ENCODE data around the gene PRR22. TPM values are rescaled to one million over a fixed set of nuclear protein-coding genes. Genes with fewer than 3 reads are reported as not detected.

The PRR22 gene
- polyA plus RNA-seq, 4 donors: 5.1 to 9.7 (median 9.2) TPM

DNA sequence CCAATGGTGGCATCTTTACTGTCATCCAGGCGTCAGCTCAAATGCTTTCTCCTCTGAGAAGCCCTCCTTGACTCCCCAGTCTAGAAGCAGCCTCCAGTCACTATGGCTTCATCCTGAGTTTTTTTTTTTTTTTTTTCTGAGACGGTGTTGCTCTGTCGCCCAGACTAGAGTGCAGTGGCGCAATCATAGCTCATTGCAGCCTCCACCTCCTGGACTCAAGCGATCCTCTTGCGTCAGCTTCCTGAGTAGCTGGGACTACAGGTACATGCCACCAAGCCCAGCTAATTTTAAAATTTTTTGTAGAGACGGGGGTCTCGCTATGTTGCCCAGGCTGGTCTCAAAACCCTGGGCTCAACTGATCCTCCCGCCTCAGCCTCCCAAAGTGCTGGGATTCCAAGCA is 24.5 kb upstream of the PRR22 start:
- H3K4me3 ChIP-seq (ENCODE audit: low read depth in 1 of 3, low read length in 3 of 3): no peak overlapping the region
- FAIRE-seq (no peak), DNase-seq (no peak)
- peaks cover 0 to 15% (median 0%) of the 10 kb centered on the region in 3 donors for H3K4me1 ChIP-seq (ENCODE audit: control insufficient read depth in 3 of 3, insufficient read depth in 2 of 3, low read depth in 1 of 3, low read length in 2 of 3)
- H3K9me3 ChIP-seq (ENCODE audit: control insufficient read depth in 2 of 2, insufficient read depth in 1 of 2, low read depth in 1 of 2, low read length in 1 of 2): no peaks in the 10 kb centered on the region
- H3K27me3 ChIP-seq (ENCODE audit: control insufficient read depth in 3 of 3, insufficient read depth in 3 of 3, low read length in 3 of 3): peaks cover 0 to 16% (median 0%) of the 10 kb centered on the region in 3 donors
- no peak overlapping the region for H3K27ac ChIP-seq (ENCODE audit: low read depth in 1 of 3, low read length in 2 of 3)
- peaks cover 0 to 2% (median 0%) of the 10 kb centered on the region in 3 donors for H3K36me3 ChIP-seq (ENCODE audit: control insufficient read depth in 3 of 3, insufficient read depth in 2 of 3, low read depth in 1 of 3, low read length in 3 of 3)
- 87 to 90% (median 88%) methylated on average over 9 of the region's 9 CpGs for WGBS, 3 donors

DNA sequence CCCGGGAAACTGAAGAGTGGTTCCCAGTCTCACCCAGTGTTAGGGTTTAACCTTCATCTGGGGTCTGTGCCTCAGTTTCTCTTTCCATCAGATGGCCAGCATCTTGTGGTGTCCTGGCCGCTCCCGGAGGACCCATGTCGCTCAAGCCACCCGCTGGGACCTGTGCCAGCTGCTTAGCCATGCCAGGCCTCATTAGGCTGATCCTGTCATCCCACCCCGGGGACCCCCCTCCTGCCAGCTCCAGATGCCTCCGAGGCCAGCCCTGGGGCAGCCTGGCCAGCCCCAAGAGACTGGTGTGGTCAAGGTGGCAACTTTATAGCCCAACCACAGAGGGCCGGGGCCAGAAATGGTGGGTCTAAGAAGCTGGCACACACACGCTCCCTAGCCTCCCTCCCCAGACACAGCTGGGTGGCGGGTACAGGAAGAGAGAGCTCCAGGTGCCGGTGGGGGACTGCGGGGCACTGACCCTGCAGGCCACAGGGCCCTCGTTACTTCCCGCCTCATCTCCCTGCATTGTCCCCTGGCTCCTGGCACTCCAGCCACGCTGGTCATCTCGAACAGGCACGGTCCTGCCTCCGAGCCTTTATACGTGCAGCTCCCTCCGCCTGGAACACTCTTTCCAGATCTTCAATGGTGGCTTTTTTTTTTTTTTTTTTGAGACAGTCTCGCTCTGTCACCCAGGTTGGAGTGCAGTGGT is 23.7 kb upstream of the PRR22 start:
- H3K27ac ChIP-seq (ENCODE audit: low read depth in 1 of 3, low read length in 2 of 3): no peak overlapping the region
- peaks cover 0 to 17% (median 0%) of the 10 kb centered on the region in 3 donors for H3K27me3 ChIP-seq (ENCODE audit: control insufficient read depth in 3 of 3, insufficient read depth in 3 of 3, low read length in 3 of 3)
- H3K4me1 ChIP-seq (ENCODE audit: control insufficient read depth in 3 of 3, insufficient read depth in 2 of 3, low read depth in 1 of 3, low read length in 2 of 3): peaks cover 0 to 20% (median 0%) of the 10 kb centered on the region in 3 donors
- 79 to 89% (median 85%) methylated on average over 20 to 21 of the region's 21 CpGs for WGBS, 3 donors
- peaks cover 0 to 2% (median 0%) of the 10 kb centered on the region in 3 donors for H3K36me3 ChIP-seq (ENCODE audit: control insufficient read depth in 3 of 3, insufficient read depth in 2 of 3, low read depth in 1 of 3, low read length in 3 of 3)
- FAIRE-seq (no peak), DNase-seq (no peak)
- no peaks in the 10 kb centered on the region for H3K9me3 ChIP-seq (ENCODE audit: control insufficient read depth in 2 of 2, insufficient read depth in 1 of 2, low read depth in 1 of 2, low read length in 1 of 2)
- no peak overlapping the region for H3K4me3 ChIP-seq (ENCODE audit: low read depth in 1 of 3, low read length in 3 of 3)

DNA sequence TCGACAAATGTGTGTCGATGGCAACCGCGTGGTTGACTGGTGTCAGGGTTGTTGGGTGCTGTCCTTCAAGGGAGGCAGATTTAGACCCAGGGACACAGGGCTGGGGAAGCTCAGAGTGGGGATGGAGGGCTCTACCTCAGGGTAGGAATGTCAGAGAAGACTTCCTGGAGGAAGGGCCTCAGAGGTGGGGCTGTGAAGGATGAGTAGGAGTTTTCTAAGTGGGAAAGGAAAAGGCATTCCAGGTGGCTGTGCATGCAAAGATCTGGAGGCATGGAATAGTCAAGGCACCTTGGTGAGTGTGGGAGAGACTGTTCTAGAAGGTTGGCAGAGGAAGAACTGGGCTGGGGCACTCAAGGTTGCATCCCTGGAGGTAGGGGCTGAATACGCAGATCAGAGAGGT is 22.4 kb upstream of the PRR22 start:
- FAIRE-seq (no peak), DNase-seq (no peak)
- no peak overlapping the region for H3K27ac ChIP-seq (ENCODE audit: low read depth in 1 of 3, low read length in 2 of 3)
- H3K36me3 ChIP-seq (ENCODE audit: control insufficient read depth in 3 of 3, insufficient read depth in 2 of 3, low read depth in 1 of 3, low read length in 3 of 3): peaks cover 0 to 2% (median 0%) of the 10 kb centered on the region in 3 donors
- H3K9me3 ChIP-seq (ENCODE audit: control insufficient read depth in 2 of 2, insufficient read depth in 1 of 2, low read depth in 1 of 2, low read length in 1 of 2): no peaks in the 10 kb centered on the region
- 95 to 99% (median 98%) methylated on average over 5 of the region's 5 CpGs for WGBS, 3 donors
- H3K27me3 ChIP-seq (ENCODE audit: control insufficient read depth in 3 of 3, insufficient read depth in 3 of 3, low read length in 3 of 3): peaks cover 0 to 21% (median under 1%) of the 10 kb centered on the region in 3 donors
- no peak overlapping the region for H3K4me3 ChIP-seq (ENCODE audit: low read depth in 1 of 3, low read length in 3 of 3)
- peaks cover 0 to 27% (median 0%) of the 10 kb centered on the region in 3 donors for H3K4me1 ChIP-seq (ENCODE audit: control insufficient read depth in 3 of 3, insufficient read depth in 2 of 3, low read depth in 1 of 3, low read length in 2 of 3)

DNA sequence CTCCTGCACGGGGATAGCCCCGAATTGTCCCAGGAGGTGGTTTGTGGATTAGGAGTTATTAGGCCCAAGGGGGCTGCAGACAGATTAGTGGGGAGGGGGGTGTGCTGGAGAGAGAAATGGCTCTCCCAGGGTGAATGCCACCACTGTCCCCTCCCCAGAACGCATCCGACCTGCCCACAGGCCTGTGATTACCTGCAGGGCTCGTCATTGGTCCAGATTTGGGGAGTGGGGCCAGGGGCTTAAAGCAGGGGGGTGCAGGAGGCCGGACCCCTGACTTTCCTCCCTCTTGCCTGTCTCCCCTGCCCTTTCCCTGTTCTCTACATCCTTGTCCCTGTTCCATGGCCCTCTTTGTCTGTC is 21.6 kb upstream of the PRR22 start:
- FAIRE-seq: no peak
- 25 to 38% (median 29%) methylated on average over 6 of the region's 6 CpGs for WGBS, 3 donors

DNA sequence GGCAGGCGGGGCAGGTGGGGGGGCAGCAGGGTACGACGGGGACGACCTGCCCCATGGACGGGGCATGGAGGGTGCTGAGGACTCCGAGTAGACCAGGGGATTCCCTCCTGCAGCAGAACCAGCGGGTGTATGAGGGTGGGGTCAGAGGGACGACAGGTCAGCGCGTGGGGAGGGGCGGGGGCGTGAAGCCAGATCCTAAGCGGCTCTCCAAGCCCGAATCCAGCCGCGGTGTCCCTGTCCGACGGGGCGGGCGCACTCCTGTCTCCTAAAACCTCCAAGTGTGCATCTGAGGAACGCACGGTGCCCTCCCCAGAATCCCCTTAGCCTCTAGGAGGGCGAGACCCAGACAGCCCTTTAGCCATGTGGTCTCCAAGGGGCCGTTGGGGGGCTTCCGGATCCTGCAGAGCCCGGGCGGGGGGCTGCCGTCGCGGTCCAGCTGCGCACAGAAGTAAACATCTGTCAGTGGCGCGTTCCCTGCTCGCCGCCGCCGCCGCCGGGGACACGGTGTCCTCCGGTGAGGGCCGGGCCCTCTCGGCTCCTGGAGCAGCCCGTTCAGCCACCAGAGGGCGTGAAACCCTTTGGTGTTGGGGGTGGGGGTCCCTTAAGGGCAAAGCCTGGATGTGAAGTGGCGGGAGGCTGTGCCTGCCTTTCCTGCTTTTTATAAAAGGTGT is 21.1 kb upstream of the PRR22 start:
- 2 to 3% (median 3%) methylated on average over 43 to 46 of the region's 46 CpGs for WGBS, 3 donors
- no peak for FAIRE-seq
- Histone ChIP-seq H3K27me3 (ENCODE audit: control insufficient read depth in 3 of 3, insufficient read depth in 3 of 3, low read length in 3 of 3) (peaks cover 0 to 21% (median 3%) of the 10 kb centered on the region in 3 donors), H3K4me3 (ENCODE audit: low read depth in 1 of 3, low read length in 3 of 3) (peak overlapping the region in 2 of 3 donors; percentile 38 to 57), H3K9me3 (ENCODE audit: control insufficient read depth in 2 of 2, insufficient read depth in 1 of 2, low read depth in 1 of 2, low read length in 1 of 2) (no peaks in the 10 kb centered on the region), H3K27ac (ENCODE audit: low read depth in 1 of 3, low read length in 2 of 3) (peak overlapping the region in 1 of 3 donors; percentile 72), H3K36me3 (ENCODE audit: control insufficient read depth in 3 of 3, insufficient read depth in 2 of 3, low read depth in 1 of 3, low read length in 3 of 3) (peaks cover 0 to 2% (median 0%) of the 10 kb centered on the region in 3 donors), H3K4me1 (ENCODE audit: control insufficient read depth in 3 of 3, insufficient read depth in 2 of 3, low read depth in 1 of 3, low read length in 2 of 3) (peaks cover 0 to 27% (median 0%) of the 10 kb centered on the region in 3 donors)
- peak; percentile 79 to 84 for DNase-seq

More for the DNA sequence above, 21.6 kb upstream of the PRR22 start:
- peaks cover 0 to 27% (median 0%) of the 10 kb centered on the region in 3 donors for H3K4me1 ChIP-seq (ENCODE audit: control insufficient read depth in 3 of 3, insufficient read depth in 2 of 3, low read depth in 1 of 3, low read length in 2 of 3)
- no peak for DNase-seq
- peaks cover 0 to 21% (median 3%) of the 10 kb centered on the region in 3 donors for H3K27me3 ChIP-seq (ENCODE audit: control insufficient read depth in 3 of 3, insufficient read depth in 3 of 3, low read length in 3 of 3)
- no peak overlapping the region for H3K4me3 ChIP-seq (ENCODE audit: low read depth in 1 of 3, low read length in 3 of 3)
- no peak overlapping the region for H3K27ac ChIP-seq (ENCODE audit: low read depth in 1 of 3, low read length in 2 of 3)
- peaks cover 0 to 2% (median 0%) of the 10 kb centered on the region in 3 donors for H3K36me3 ChIP-seq (ENCODE audit: control insufficient read depth in 3 of 3, insufficient read depth in 2 of 3, low read depth in 1 of 3, low read length in 3 of 3)
- no peaks in the 10 kb centered on the region for H3K9me3 ChIP-seq (ENCODE audit: control insufficient read depth in 2 of 2, insufficient read depth in 1 of 2, low read depth in 1 of 2, low read length in 1 of 2)

DNA sequence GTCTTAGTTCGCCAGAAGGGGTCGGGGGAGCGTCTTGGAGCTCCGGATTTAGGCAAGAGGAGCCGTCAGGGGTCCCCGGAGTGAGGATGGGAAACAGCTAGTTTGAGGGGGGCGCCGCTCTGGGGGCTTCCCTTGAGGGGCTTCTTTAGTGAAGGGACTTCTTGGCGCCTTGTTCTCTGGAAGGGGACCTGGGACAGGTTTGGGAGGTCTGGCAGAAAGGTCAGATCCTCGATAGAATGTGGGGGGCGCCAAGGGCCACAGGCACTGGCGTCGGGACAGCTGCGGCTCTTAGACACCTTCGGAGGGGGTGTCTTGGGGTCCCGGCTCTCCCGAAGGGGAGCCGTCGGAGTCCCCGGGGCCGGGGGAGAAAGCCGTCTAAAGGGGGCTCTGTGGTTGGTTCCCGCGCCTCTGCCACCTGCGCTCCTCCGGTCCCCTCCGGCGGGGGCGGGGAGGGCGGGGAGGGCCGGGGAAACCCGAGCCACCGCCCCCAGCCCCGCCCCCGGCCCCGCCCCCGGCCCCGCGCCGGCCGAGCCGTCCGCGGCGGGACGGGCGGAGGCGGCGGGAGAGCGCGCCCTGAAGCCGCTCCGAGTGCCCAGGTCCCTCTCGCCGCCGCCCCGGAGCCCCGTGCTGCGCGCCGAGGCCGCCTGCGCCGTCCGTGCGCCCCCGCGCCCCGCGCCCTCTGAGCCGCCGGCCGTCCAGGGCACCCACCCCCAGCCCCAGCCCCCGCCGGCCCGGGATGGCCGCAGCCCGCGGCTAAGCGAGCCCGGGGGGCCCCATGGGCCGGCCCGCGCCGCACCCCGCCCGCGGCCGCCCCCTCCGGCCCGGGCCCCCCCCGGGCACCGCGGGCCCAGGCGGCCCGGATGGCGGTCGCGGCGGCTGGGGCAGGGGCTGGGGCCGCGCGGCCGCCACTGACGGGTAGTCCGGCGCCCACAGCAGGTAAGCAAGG is 20.2 kb upstream of the PRR22 start, which contains the start of gene NRTN:
TSS of gene NRTN (plus strand) at position 552 of the 946 bp plus-strand sequence. CDS start 19,099 bp downstream, outside the sequence.
- H3K27ac ChIP-seq (ENCODE audit: low read depth in 1 of 3, low read length in 2 of 3): peak within 1 kb of the TSS in 1 of 3 donors; percentile 72
- peak within 1 kb of the TSS; percentile 38 to 57 (median 39) for H3K4me3 ChIP-seq (ENCODE audit: low read depth in 1 of 3, low read length in 3 of 3)
- H3K4me1 ChIP-seq (ENCODE audit: control insufficient read depth in 3 of 3, insufficient read depth in 2 of 3, low read depth in 1 of 3, low read length in 2 of 3): peaks cover 0 to 27% (median 4%) of the 10 kb centered on the region in 3 donors
- H3K9me3 ChIP-seq (ENCODE audit: control insufficient read depth in 2 of 2, insufficient read depth in 1 of 2, low read depth in 1 of 2, low read length in 1 of 2): no peaks in the 10 kb centered on the region
- FAIRE-seq (no peak), DNase-seq (peak; percentile 40 to 45)
- H3K36me3 ChIP-seq (ENCODE audit: control insufficient read depth in 3 of 3, insufficient read depth in 2 of 3, low read depth in 1 of 3, low read length in 3 of 3): peaks cover 0 to 2% (median 0%) of the 10 kb centered on the region in 3 donors
- H3K27me3 ChIP-seq (ENCODE audit: control insufficient read depth in 3 of 3, insufficient read depth in 3 of 3, low read length in 3 of 3): peaks cover 0 to 21% (median 3%) of the 10 kb centered on the region in 3 donors
- 1 to 3% (median 2%) methylated on average over 33 to 106 of the region's 107 CpGs for WGBS, 3 donors

DNA sequence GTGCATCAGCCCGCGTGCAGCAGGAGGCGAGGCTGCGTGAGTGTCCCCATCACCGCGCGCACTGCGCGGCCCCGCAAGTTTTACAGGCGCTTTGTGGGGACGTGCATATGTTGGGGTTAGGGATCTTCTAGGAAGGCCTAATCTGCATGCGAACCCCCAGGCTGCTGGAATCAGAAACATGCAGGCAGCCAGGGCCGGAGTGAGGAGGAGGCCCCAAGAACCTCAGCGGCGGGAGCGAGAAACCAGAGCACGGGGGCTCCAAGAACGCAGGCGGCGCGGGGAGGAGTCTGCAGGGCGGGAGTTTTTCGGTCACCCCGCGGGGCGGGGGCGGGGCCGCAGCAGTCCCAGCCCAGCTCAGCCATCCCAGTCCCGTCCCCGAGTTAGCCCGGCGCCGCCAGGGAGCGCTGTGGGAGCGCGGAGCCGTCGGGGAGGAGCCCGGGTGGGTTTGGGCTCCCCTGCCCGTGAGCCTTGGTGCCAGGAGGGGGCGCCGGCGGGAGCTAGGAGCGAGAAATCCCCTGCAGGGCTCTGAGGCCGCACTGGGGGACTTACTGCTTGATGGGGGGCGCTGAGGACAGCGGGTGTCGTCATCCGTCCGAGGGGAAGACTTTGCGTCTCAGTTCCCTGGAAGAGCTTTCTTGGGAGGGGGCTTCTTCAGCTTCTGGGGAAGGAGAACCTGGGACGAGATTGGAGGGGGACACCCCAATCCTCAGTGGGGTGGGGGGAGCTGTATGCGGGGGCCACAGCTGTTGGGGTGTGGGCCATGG is 19.4 kb upstream of the PRR22 start:
- WGBS, 3 donors: 1 to 3% (median 1%) methylated on average over 43 to 54 of the region's 54 CpGs
- Histone ChIP-seq H3K27me3 (ENCODE audit: control insufficient read depth in 3 of 3, insufficient read depth in 3 of 3, low read length in 3 of 3) (peaks cover 0 to 21% (median 3%) of the 10 kb centered on the region in 3 donors), H3K36me3 (ENCODE audit: control insufficient read depth in 3 of 3, insufficient read depth in 2 of 3, low read depth in 1 of 3, low read length in 3 of 3) (no peaks in the 10 kb centered on the region), H3K9me3 (ENCODE audit: control insufficient read depth in 2 of 2, insufficient read depth in 1 of 2, low read depth in 1 of 2, low read length in 1 of 2) (no peaks in the 10 kb centered on the region), H3K4me3 (ENCODE audit: low read depth in 1 of 3, low read length in 3 of 3) (peak overlapping the region; percentile 9 to 57 (median 39)), H3K27ac (ENCODE audit: low read depth in 1 of 3, low read length in 2 of 3) (no peak overlapping the region), H3K4me1 (ENCODE audit: control insufficient read depth in 3 of 3, insufficient read depth in 2 of 3, low read depth in 1 of 3, low read length in 2 of 3) (peaks cover 0 to 27% (median 7%) of the 10 kb centered on the region in 3 donors)
- FAIRE-seq (no peak), DNase-seq (peak; percentile 85 to 95)

Data from small intestine (tissue), 7 donors.